A673 (cell line): Measurements from ENCODE around the gene CDT1. TPM values are rescaled to one million over a fixed set of nuclear protein-coding genes. Genes with fewer than 3 reads are reported as not detected.

ENCODE experiments used
- BruUV-seq: library from RNA; stranded (reverse); fragments of 400-500 nt; replicated peaks from 2 replicates; lab custom pipeline; 2021; lab: Mats Ljungman, UMichigan
- CTCF ChIA-PET: fragments of 300-600 bp; sonication (Branson Sonifier 250); formaldehyde crosslinking; loops from one replicate; lab custom pipeline; 2022; ENCODE audit warnings: antibody characterized with exemption; lab: Charles Lee
- POLR2A ChIA-PET: fragments of 300-600 bp; sonication (Branson Sonifier 250); formaldehyde crosslinking; loops from one replicate; lab custom pipeline; 2022; ENCODE audit warnings: antibody characterized with exemption; ENCODE audit not compliant: low non-redundant PET; lab: Charles Lee
- DNase-seq: peaks from one replicate; pipeline ENCODE4 v3.0.0-alpha.2; 2015; ENCODE audit warnings: low spot score
- H3K27ac ChIP-seq: fragments of 200-600 bp; sonication (generic); 2 replicates; pipeline ENCODE4 v1.5.1; 2016; ENCODE audit warnings: mixed run types, low read depth, mild to moderate bottlenecking, mixed read lengths, antibody characterized with exemption, low read length; ENCODE audit not compliant: poor library complexity, severe bottlenecking
- H3K27me3 ChIP-seq: fragments of 200-600 bp; sonication (generic); replicated peaks from 2 replicates; pipeline ENCODE4 v1.6.1; 2017; ENCODE audit warnings: mixed run types, low read depth, mild to moderate bottlenecking, mixed read lengths, antibody characterized with exemption, low read length; ENCODE audit not compliant: insufficient read depth, poor library complexity
- H3K36me3 ChIP-seq: fragments of 200-600 bp; sonication (generic); 2 replicates; pipeline ENCODE4 v1.6.1; 2016; ENCODE audit warnings: mixed run types, mild to moderate bottlenecking, mixed read lengths, antibody characterized with exemption, low read length; ENCODE audit not compliant: insufficient read depth, poor library complexity, severe bottlenecking
- H3K4me1 ChIP-seq: fragments of 200-600 bp; sonication (generic); 2 replicates; pipeline ENCODE4 v1.6.1; 2017; ENCODE audit warnings: mixed run types, mild to moderate bottlenecking, mixed read lengths, antibody characterized with exemption, low read length; ENCODE audit not compliant: insufficient read depth, poor library complexity, severe bottlenecking
- H3K4me3 ChIP-seq: fragments of 200-600 bp; sonication (generic); 2 replicates; pipeline ENCODE4 v1.5.1; 2016; ENCODE audit warnings: low read depth, mixed run types, mild to moderate bottlenecking, mixed read lengths, low read length; ENCODE audit not compliant: poor library complexity, severe bottlenecking
- H3K9me3 ChIP-seq: fragments of 200-600 bp; sonication (generic); 2 replicates; pipeline ENCODE4 v1.6.1; 2016; ENCODE audit warnings: mixed run types, low read depth, mild to moderate bottlenecking, mixed read lengths, antibody characterized with exemption, low read length; ENCODE audit not compliant: poor library complexity, severe bottlenecking
- EZH2 ChIP-seq: fragments of 200-600 bp; sonication (generic); IDR thresholded peaks from 2 replicates; pipeline ENCODE4 v1.6.1; 2017; ENCODE audit warnings: borderline replicate concordance, low read depth, mild to moderate bottlenecking, mixed read lengths, antibody characterized with exemption, low read length; ENCODE audit not compliant: poor library complexity, severe bottlenecking
- intact Hi-C: fragments of 100-400 bp; cut with micrococcal nuclease; formaldehyde crosslinking; loops from one replicate; pipeline ENCODE4 v1.10.0; 2022; ENCODE audit not compliant: unreplicated experiment
- total RNA-seq: library from RNA; stranded (reverse); gene quantifications from 2 replicates; pipeline ENCODE4 v1.2.3, GENCODE V29; 2021
- TF ChIP-seq, protein P1 (sequence below): fragments of 300-800, 200-600 bp; sonication (generic); conservative IDR thresholded peaks from 2 replicates; pipeline ENCODE4 v1.5.1; 2017; ENCODE audit warnings: low read depth, mild to moderate bottlenecking, antibody characterized with exemption, low read length, moderate library complexity, mixed read lengths

CDT1 gene
- total RNA-seq, 1 experiment from 2014 or later = 103 TPM

DNA sequence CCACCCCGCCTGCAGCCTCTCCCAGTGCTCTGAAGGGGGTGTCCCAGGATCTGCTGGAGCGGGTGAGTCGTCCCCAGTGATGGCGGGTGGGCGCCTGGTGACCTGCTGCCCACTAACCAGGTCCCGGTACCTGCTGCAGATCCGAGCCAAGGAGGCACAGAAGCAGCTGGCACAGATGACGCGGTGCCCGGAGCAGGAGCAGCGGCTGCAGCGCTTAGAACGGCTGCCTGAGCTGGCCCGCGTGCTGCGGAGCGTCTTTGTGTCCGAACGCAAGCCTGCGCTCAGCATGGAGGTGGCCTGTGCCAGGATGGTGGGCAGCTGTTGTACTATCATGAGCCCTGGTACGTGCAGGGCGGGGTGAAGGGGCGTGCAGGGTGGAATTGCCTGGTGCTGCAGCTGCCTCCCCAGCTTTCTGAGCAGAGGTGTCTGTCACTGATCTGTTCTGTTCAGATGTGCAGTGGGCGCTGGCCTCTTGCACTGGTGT lies 3.6 kb downstream of the CDT1 start:
- Histone ChIP-seq H3K27ac (no peak overlapping the region), H3K4me1 (peaks cover 22% of the 10 kb centered on the region), H3K4me3 (no peak overlapping the region), H3K27me3 (no peaks in the 10 kb centered on the region), H3K36me3 (peaks cover 60% of the 10 kb centered on the region), H3K9me3 (no peaks in the 10 kb centered on the region)
- TF ChIP-seq, protein P1, sequence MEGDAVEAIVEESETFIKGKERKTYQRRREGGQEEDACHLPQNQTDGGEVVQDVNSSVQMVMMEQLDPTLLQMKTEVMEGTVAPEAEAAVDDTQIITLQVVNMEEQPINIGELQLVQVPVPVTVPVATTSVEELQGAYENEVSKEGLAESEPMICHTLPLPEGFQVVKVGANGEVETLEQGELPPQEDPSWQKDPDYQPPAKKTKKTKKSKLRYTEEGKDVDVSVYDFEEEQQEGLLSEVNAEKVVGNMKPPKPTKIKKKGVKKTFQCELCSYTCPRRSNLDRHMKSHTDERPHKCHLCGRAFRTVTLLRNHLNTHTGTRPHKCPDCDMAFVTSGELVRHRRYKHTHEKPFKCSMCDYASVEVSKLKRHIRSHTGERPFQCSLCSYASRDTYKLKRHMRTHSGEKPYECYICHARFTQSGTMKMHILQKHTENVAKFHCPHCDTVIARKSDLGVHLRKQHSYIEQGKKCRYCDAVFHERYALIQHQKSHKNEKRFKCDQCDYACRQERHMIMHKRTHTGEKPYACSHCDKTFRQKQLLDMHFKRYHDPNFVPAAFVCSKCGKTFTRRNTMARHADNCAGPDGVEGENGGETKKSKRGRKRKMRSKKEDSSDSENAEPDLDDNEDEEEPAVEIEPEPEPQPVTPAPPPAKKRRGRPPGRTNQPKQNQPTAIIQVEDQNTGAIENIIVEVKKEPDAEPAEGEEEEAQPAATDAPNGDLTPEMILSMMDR = no peak
- no peak for TF ChIP-seq EZH2
- intact Hi-C loops = no loop called here
- ChIA-PET POLR2A (no interaction called here), CTCF (no interaction called here)
- no TSS peak for BruUV-seq
- no peak for DNase-seq

DNA sequence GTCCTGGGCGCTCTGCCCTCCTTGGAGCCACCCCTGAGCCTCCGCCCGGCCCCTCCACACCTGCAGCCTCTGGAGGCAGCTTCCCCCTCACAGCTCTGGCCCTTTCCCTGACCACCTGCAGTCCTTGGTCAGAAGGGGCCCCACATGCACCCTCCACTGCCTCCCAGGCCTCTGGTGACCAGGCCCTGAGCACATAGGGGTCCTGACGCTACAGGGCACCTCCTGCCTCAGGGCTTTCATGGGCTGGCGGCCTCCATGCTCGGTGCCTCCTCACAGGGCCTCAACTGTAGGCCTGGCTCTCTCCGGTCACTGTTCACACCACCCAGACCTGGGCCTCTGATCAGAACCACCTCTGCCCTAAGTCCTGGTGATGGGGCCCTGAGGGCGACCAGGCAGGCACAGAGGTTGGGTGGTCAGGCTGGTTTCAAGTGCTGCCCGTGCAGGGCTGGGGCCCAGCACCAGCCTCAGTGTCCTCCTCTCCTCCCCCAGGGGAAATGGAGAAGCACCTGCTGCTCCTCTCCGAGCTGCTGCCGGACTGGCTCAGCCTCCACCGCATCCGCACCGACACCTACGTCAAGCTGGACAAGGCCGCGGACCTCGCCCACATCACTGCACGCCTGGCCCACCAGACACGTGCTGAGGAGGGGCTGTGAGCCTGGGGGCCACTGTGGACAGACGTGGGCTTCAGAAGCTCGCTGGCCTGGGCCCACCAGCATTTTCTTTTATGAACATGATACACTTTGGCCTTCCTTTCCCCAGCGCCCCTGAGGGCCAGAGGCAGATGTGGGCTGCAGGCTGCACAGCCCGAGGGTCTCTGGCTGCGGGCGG lies 4.3 kb downstream of the CDT1 start:
- peaks cover 22% of the 10 kb centered on the region for H3K4me1 ChIP-seq
- POLR2A ChIA-PET = interaction anchor here (0.6 kb wide), 1 partner anchor 313 kb away, joined by 4 read pairs; no protein-coding TSS in a partner anchor
- CTCF ChIA-PET = no interaction called here
- TF ChIP-seq EZH2 = no peak
- intact Hi-C loops = no loop called here
- no peak overlapping the region for H3K4me3 ChIP-seq
- H3K9me3 ChIP-seq = no peaks in the 10 kb centered on the region
- no peak overlapping the region for H3K27ac ChIP-seq
- no TSS peak for BruUV-seq
- H3K27me3 ChIP-seq = no peaks in the 10 kb centered on the region
- no peak for DNase-seq
- peaks cover 60% of the 10 kb centered on the region for H3K36me3 ChIP-seq

DNA sequence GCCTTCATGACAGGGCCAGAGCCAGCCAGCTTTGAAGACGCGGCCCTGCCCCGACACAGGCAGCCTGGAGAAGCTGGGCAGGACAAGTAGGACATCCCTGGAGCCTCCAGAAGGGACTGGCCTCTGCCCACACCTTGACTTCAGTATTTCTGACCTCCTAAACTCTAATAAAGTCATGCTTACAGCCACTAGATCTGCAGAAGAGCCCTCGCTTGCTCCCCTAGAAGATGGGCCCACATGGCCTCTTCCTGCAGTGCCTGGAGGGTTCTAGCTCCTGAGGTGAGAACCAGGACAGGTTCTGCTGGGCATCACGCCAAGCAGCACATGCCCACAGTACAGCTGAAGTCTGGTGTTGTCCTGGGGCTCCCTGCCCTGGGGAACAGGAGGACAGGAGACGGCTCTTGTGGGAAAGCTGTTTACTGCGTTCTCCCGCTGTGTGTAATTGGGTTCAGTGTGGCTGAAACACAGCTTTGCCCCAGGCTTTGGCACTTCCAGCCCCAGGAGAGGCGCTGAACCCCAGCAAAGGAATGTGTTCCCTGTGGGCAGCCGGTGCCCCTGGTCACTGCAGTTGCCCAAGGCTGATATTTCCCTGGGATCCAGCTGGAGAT lies 5.6 kb downstream of the CDT1 start:
- peak overlapping the region; percentile 21 for H3K27ac ChIP-seq
- DNase-seq = no peak
- intact Hi-C loops = no loop called here

More for the DNA sequence above, 5.6 kb downstream of the CDT1 start:
- Histone ChIP-seq H3K36me3 (peaks cover 60% of the 10 kb centered on the region), H3K27me3 (no peaks in the 10 kb centered on the region), H3K4me3 (no peak overlapping the region), H3K4me1 (peaks cover 22% of the 10 kb centered on the region), H3K9me3 (no peaks in the 10 kb centered on the region)
- ChIA-PET POLR2A (interaction anchor here (0.6 kb wide), 1 partner anchor 11 kb away, joined by 3 read pairs; no protein-coding TSS in a partner anchor), CTCF (interaction anchor here (0.6 kb wide), 1 partner anchor 72 kb away, joined by 4 read pairs; no protein-coding TSS in a partner anchor)
- TSS peak; percentile 46 for BruUV-seq
- TF ChIP-seq EZH2 = no peak
- TF ChIP-seq, protein P1 = no peak
